HFF-Myc (cell line): ENCODE results near the gene DSPP.

Source experiments
- DNase-seq: peaks from one replicate; pipeline ENCODE4 v3.0.0-alpha.2; 2011; ENCODE audit warnings: low read depth; ENCODE audit errors: extremely low read depth
- H3K4me3 ChIP-seq: replicated peaks from 2 replicates; pipeline ENCODE4 v1.5.1; 2011; ENCODE audit warnings: low read depth, mild to moderate bottlenecking, control low read depth, low read length
- CTCF ChIP-seq: IDR thresholded peaks from 2 replicates; pipeline ENCODE4 v1.5.1; 2012; ENCODE audit warnings: mild to moderate bottlenecking, low read depth, low read length, control low read depth; ENCODE audit errors: missing control alignments

DSPP gene

DNA sequence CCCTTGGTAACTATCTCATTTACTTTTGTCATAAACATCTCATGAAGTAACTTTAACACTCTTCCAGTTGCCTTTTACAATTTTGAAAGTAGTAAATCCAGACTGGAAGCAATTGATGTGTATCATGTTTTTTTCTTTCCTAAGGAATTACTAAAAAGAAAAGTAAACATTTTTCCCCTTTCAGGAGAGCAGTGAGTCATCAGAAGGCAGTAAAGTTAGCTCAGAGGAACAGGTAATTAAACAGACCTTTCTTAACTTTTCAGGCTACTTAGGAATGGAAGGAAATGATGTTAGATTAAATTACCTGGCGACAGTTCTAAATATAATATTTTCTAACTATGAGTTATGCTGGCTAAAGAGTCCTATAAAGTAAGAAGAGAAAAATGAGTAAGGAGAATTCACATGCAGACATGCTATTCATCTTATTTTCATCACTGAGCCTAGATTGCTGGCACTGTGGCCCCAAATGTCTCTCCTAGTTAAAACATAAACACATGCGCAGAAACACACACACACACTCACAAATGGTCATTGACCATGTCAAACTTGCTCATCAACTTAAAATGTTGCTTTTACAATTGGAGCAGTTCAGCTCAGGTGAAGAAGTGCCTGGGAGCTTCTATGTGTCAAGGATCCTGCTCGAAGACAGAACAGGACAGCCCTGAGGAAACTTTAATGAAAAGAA, 51.1 kb downstream of the DSPP start:
- TF ChIP-seq CTCF, result no peak
- DNase-seq, result no peak
- no peak overlapping the region for H3K4me3 ChIP-seq

GRCh38 chr4:87662871-87663270, 54.5 kb downstream of the DSPP start:
- DNase-seq, result no peak
- no peak for TF ChIP-seq CTCF
- no peak overlapping the region for H3K4me3 ChIP-seq
